PFSK-1 (cell line): ENCODE measurements around the gene MANEAL.

Experiments
- FOXP2 ChIP-seq: optimal IDR thresholded peaks from 2 replicates; pipeline ENCODE3; 2011; ENCODE audit warnings: borderline replicate concordance, control low read depth, inconsistent platforms; ENCODE audit not compliant: insufficient read depth; ENCODE audit errors: extremely low read length, extremely low read depth
- POLR2AphosphoS5 ChIP-seq: IDR thresholded peaks from 2 replicates; pipeline ENCODE4 v1.6.1; 2012; ENCODE audit warnings: low read depth, mild to moderate bottlenecking, control low read depth, low read length, moderate library complexity
- SIN3A ChIP-seq: IDR thresholded peaks from 2 replicates; pipeline ENCODE4 v1.6.1; 2012; ENCODE audit warnings: mild to moderate bottlenecking, low read length, moderate library complexity, borderline replicate concordance; ENCODE audit not compliant: insufficient read depth
- TAF1 ChIP-seq: IDR thresholded peaks from 2 replicates; pipeline ENCODE4 v1.6.1; 2012; ENCODE audit warnings: low read length, control low read depth, borderline replicate concordance; ENCODE audit not compliant: insufficient read depth
- TF ChIP-seq, protein P1 (sequence below), 2 experiments: IDR thresholded peaks; 2 replicates each; pipeline versions ENCODE4 v1.6.1 to v1.8.0; 2011 to 2012; ENCODE audit warnings: low read depth in 2 of 2, low read length in 2 of 2, control low read depth in 1 of 2, inconsistent platforms in 1 of 2, mild to moderate bottlenecking in 1 of 2, moderate library complexity in 1 of 2; ENCODE audit not compliant: insufficient read depth in 1 of 2

MANEAL gene

DNA sequence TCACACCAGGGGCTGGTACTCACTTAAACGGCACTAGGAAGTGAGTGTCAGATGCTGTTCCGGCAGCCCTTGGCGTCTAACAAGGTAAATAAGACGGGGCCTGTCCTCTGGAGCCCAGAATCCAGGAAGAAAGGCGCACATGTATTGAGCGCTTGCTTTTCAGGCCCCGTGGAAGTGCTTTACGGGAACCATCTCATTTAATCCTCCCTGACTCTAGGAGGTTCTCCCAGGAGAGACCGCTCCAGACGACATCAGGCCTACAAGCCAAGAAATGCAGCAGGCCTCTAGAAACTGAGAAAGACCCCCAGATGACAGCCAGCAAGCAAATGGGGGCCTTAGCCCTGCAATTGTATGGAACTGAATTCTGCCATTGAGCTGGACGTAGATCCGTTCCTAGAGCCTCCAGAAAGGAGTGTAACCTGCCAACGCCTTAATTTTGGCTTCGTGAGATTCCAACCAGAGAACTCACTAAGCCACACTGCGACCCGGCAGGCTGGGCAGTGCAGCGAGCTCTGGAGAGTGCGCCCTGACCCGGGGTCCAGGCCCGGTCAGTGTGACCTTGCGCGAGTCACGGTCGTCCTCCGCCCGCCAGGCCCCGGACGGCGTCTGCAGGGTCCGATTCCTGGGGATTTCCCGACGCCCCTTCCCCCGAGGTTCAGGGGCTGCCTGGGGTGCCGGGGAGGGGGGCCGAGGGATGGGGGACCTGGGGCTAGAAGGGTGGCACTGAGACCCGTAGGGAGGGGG lies 532 bp upstream of the MANEAL start:
- TF ChIP-seq POLR2AphosphoS5 (no peak), TAF1 (no peak), FOXP2 (no peak), SIN3A (no peak)
- TF ChIP-seq, protein P1, sequence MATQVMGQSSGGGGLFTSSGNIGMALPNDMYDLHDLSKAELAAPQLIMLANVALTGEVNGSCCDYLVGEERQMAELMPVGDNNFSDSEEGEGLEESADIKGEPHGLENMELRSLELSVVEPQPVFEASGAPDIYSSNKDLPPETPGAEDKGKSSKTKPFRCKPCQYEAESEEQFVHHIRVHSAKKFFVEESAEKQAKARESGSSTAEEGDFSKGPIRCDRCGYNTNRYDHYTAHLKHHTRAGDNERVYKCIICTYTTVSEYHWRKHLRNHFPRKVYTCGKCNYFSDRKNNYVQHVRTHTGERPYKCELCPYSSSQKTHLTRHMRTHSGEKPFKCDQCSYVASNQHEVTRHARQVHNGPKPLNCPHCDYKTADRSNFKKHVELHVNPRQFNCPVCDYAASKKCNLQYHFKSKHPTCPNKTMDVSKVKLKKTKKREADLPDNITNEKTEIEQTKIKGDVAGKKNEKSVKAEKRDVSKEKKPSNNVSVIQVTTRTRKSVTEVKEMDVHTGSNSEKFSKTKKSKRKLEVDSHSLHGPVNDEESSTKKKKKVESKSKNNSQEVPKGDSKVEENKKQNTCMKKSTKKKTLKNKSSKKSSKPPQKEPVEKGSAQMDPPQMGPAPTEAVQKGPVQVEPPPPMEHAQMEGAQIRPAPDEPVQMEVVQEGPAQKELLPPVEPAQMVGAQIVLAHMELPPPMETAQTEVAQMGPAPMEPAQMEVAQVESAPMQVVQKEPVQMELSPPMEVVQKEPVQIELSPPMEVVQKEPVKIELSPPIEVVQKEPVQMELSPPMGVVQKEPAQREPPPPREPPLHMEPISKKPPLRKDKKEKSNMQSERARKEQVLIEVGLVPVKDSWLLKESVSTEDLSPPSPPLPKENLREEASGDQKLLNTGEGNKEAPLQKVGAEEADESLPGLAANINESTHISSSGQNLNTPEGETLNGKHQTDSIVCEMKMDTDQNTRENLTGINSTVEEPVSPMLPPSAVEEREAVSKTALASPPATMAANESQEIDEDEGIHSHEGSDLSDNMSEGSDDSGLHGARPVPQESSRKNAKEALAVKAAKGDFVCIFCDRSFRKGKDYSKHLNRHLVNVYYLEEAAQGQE (IDR thresholded peaks at IDR 0.05; ENCODE audit: insufficient read depth in 1 of 2, low read depth in 2 of 2, low read length in 2 of 2) = no peak

DNA sequence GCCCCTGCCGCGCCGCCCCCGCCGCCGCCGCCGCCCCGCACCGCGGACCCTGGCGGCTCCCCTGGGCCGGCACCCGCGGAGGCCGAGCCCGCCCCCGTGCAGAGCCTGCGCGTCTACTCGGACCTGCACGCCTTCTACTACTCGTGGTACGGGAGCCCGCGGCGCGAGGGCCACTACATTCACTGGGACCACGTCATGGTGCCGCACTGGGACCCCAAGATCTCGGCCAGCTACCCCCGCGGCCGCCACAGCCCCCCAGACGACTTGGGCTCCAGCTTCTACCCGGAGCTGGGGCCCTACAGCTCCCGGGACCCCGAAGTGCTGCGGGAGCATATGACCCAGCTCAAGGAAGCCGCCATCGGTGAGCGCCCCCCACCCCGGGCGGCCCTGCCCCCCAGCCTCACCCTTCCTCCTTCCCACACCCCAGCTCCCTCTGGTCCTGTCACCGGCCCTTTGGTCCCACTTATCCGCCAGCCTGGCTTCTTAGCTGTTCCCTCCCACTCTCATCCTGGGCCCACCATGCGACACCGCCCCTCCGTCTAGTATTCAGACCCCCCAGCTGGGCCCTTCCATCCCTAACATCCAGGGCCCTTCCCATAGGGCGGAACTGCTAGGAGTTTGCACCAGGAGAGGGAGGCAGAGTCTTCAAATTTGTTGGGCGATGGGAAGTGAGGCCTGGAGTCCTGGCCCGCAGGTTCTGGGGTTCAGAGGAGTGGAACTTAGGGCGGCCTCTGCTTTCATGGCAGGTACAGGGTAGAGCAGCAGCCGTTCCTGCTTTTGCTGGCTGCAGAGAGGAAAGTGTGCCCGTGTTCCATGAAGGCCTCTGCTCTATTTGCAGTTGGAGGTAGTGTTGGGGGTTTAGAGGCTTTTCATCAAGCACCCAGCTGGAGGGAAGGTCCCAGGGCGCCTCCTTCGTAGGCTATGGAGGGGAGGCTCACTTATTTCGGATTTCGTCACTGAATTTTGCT lies 1.0 kb downstream of the MANEAL start:
- TF ChIP-seq TAF1 (no peak), FOXP2 (no peak), POLR2AphosphoS5 (no peak), SIN3A (no peak)
- TF ChIP-seq, protein P1 (IDR thresholded peaks at IDR 0.05; ENCODE audit: insufficient read depth in 1 of 2, low read depth in 2 of 2, low read length in 2 of 2) = no peak

GRCh38 chr1:37795340-37796125 lies 1.9 kb downstream of the MANEAL start:
- TF ChIP-seq FOXP2 = no peak
- TF ChIP-seq, protein P1 (IDR thresholded peaks at IDR 0.05; ENCODE audit: insufficient read depth in 1 of 2, low read depth in 2 of 2, low read length in 2 of 2) = peak; percentile 93 to 97

DNA sequence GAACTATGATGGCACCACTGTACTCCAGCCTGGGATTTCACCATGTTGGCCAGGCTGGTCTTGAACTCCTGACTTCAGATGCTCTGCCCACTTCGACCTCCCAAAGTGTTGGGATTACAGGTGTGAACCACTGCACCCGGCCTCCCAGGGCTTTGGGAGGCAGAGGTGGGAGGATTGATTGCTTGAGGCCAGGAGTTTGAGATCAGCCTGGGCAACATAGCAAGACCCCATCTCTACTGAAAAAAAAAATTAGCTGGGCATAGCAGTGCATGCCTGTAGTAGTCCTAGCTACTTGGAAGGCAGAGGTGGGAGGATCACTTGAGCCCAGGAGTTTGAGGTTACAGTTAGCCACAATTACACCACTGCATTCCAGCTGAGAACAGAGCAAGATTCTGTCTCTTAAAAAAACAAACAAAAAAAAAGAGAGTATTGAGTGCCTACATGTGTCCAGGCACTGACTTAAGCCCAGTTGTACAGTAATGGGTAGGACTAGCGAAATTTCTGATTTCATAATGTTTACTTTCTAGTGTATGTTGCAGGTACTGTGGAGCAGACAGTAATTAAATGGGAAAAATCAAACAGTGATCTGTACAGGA lies 4.2 kb downstream of the MANEAL start:
- TF ChIP-seq FOXP2 = no peak

- TF ChIP-seq POLR2AphosphoS5 (peak; percentile 29; the same call in 1 of the 2 replicates), FOXP2 (no peak)
- TF ChIP-seq, protein P1 (IDR thresholded peaks at IDR 0.05; ENCODE audit: insufficient read depth in 1 of 2, low read depth in 2 of 2, low read length in 2 of 2) = no peak
These were observed 8.8 kb downstream of the MANEAL start for GRCh38 chr1:37802439-37802838.
